Activated T-cell treated with anti-CD3 and anti-CD28 coated beads for 1 hour (primary cell): ENCODE measurements around the gene RAPGEF1.
A peak's percentile ranks its signal among the peaks of the same experiment; 100 is the strongest.
"Not testable (repeated sequence)": the region's sequence is repeated elsewhere in the genome, so short reads cannot be mapped to it uniquely, and the experiment has no call there.

Experiments used
- DNase-seq: peaks from one replicate; pipeline ENCODE4 v3.0.0-alpha.2; 2020; ENCODE audit warnings: low read depth

RAPGEF1 gene

DNA sequence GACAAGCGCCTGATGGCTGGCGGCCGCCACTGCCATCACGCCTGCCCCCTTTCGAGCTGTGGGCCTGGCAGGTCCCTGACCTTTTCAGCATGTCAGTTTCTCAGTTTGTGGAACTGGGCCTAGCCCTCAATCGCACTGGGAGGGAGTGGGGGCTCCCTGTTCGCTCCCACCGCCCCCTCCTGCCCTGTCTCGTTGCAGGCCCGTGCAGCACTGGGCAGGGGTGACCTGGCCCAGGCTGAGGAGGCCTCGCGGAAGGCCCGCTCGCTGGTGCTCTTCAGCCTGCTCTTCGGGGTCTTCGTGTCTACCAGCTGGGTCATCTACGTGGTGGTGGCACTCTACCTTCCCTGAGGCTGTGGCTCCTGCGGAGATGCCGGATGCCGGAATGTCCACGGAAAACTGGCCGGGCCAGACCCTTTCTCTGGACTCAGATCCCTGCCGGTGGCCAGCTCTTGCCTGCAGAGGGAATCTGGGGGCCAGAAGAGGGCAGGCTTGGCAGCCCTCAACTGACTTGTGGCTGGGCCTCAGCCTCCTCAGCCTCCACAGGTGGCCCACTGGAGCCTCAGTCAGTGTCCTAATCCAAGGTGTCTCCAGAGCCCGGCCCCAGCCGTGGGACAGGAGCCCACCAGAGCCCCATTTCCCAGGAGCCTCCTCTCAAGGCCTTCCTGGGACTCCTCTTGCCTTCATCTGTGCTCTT lies 181.9 kb downstream of the RAPGEF1 start:
- no peak for DNase-seq

DNA sequence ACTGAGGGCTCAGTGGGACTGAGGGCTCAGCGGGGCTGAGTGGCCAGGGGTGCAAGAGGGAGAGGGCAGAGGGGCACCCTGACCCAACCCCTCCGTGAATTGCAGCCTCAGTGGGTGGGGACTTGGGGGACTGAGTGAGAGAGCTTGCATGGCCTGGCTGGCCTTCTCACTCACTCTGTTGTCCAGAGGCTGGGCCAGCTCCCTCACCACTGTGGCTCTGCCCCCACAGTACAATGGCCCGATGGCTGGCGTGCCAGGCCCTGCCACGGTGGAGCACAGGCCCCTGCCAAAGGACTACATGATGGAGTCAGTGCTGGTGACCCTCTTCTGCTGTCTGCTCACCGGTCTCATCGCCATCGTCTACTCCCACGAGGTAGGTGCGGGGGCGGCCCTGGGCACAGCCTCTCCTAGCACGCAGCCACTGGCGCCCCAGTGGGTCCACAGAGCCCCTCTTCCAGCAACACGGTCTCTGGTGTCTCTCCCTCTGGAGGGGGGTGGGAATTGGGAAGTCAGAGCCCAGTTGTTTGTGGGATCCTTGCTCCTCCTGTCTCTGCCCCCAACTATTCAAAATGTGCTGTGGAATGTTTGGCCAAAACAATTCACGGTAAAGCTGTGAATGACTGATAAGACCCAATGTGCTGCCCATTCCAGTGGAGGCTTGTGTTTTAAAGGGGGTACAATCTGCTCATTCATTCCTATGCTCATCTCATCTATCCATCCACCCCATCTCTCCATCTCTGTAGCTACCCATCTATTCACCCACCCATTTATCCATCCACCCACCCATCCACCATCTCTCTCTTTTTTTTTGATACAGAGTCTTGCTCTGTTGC lies 183.8 kb downstream of the RAPGEF1 start:
- no peak for DNase-seq

DNA sequence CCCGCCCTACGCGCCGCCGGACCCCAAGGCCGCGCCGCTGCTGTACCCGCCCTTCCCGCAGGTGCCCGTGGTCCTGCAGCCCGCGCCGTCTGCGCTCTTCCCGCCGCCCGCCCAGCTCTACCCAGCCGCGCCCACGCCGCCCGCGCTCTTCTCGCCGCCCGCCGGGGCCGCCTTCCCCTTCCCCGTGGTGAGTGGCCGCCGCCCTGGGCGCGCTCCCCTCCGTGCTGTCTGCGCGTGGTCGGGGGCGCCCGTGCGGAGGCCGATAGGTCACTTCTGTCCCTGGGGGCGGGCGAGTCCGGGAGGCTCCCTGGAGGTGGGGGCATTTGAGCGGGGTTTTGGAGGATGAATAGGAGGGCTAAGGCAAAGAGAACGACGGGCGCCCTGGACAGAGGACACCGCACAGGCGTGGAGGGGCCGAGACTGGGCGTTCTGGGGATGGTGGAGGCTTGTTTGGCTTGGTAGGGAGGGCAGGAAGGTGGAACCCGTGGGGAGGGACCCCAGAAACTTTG lies 185.0 kb downstream of the RAPGEF1 start:
- DNase-seq, result no peak

DNA sequence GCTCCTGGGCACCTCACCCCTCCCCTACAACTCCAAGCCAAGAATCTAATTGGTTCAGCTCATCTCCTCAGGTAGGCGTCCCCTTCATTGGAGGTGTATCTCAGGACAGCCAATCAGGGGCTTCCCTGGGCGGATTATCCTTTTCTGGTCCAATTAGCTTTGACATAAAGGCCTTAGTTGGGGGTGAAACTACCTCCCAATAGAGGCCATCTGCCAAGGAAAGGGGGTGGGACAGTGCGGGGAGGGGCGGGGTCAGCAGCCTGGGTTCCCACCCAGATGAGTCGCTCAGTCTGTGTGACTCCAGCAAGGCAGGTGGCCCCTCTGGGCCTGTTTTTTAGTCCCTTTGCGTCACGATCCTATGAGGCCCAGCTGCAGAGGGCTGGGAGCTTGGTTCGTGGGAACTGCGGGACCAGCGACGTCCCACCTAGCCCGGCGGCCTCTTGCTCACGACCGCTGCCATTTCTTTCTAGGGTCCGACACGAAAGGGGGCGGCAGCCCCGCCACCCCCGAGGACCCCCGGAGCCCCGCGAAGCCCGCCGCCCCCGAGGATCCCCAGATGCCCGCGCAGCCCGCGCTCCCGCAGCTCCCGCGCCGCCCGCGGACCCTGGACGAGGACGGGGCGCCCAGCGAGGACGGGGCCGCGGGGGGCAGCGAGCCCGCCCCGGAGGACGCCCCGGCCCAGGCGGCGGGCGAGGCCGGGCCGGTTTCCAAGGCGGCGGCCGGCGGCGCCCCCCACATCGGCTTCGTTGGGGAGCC lies 185.6 kb downstream of the RAPGEF1 start:
- no peak for DNase-seq

DNA sequence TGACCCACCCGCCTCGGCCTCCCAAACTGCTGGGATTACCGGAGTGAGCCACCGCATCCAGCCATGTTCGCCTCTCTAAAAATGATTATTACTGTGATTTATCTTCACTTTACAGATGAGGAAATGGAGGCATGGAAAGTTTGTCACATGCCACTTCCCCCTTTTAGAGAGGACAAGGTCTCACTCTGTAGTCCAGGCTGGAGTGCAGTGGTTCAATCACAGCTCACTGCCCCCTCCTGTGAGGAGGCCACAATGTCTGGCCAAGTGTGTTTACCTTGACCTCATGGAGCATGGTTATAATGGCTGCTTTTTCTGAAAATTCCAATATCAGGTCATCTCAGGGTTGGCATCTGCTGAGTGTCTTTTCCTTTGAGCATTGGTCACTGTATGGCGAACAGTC lies 187.8 kb downstream of the RAPGEF1 start:
- no peak for DNase-seq

DNA sequence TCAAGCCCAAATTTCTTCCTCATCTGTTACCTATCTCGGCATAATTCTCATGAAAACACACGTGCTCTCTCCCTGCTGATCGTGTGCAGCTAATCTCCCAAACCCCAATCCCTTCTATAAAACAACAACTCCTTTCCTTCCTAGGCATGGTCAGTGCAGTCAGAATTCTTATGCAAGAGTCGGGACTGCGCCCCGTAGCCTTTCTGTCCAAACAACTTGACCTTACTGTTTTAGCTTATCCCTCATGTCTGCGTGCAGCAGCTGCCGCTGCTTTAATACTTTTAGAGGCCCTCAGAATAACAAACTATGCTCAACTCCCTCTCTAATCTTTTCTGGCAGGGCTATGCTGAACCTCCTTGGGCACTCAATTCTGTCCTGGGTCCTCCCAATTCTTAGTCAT lies 189.4 kb downstream of the RAPGEF1 start:
- DNase-seq, result not testable (repeated sequence)

DNA sequence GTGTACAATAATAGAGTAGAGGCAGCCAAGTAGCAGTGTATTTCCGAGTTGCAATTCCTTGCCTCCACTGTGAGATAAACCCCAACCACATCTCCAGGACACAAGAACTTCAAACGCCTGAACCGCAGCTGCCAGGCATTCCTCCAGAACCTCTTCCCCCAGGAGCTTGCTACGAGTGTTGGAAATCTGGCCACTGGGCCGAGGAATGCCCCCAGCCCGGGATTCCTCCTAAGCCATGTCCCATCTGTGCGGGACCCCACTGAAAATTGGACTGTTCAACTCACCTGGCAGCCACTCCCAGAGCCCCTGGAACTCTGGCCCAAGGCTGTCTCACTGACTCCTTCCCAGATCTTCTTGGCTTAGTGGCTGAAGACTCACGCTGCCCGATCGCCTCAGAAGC lies 190.7 kb downstream of the RAPGEF1 start:
- DNase-seq, result not testable (repeated sequence)

DNA sequence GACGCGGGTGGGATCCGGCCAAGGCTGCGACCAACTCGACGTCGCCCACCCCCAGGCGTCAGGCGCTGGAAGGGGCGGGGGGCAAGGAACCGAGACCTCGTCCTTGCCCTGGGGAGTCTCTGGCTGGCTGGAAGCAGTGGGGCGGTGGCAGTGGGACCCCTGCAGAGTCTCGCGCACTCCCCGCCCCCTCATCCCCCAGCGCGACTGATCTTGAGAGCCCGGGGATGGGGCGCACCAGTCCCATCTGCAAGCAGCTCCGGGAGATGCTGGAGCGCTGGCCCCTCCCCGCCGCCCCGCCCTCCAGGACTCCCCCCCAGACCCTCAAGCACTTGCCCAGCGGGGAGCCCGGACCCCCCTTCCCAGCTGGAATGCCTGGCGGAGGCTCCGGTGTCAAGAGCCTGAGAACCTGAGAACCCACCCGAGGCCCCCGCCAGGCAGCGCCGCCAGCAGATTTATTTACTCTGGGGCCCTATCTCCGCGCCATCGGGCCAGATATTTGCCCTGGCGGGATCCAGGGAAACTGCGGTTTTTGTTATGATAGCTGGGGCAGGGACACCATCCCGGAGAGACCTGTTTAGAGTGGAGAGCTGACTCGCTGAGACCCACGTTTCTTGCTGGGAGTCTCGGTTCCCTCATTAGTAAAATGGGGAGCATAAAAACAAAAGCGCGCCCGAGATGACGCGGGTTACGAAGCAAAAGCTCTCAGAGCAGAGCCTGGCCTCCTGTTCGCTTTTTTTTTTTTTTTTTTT lies 193.4 kb downstream of the RAPGEF1 start:
- DNase-seq, result no peak

DNA sequence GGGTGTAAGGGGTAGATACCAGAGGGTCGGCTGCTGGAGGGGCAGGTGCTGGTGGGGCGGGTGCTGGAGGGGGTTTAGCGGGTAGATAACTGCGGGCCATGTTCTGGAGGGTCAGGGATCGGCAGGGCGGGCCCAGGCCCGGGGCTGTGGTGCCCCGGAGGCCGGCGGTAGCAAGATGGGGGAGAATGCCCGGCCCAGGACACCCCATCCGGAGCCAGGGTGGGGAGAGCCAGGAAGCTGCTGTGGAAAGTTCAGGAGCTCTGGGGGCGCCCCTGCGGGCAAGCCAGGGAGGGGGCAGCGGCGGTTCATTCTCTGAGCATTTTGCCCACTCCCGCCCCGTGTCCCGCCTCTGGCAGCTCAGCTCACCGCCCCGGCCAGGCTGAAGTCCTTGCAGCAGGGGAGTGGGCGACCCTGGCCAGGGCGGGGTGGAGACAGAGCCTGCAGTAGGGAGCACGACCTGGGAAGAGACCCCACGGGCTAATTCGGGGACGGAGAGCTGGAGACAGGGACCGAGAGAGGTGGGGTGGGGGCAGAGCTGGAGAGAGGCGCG lies 194.0 kb downstream of the RAPGEF1 start:
- no peak for DNase-seq

DNA sequence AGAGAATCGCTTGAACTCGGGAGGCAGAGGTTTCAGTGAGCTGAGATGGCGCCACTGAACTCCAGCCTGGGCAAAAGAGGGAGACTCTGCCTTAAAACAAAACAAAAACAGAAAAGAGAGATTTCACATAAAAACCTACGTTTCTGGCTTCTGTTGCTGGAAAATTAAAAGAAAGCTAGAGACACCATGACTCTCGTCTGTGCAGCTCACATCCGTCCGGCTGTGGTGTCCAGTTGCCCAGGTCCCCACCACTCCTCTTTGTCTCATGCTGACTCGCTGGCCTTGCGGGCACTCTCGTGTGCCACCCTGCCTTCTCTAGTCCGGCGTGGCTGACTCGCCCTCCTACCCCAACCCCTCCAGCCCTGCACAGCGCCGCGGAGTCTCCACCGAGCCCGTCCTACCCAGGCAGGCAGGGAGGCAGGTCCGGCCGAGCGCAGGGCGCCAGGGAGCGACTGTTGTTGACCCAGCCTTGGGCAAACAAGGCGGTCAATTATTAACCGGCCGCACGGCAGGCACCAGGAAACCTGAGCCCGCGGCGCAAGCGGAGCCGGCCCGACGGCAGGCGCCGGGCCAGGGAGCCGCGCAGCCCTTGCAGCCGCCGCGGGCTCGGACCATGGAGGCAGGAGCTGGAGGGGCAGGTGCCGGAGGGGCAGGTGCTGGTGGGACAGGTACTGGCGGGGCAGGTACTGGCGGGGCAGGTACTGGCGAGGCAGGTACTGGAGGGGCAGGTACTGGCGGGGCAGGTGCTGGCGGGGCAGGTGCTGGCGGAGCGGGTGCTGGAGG lies 194.7 kb downstream of the RAPGEF1 start, which contains the start of gene PRRT1B:
PRRT1B (plus strand) TSS at position 521 of the 783 bp plus-strand sequence; CDS start at position 614, 93 bp downstream.
- no peak for DNase-seq

DNA sequence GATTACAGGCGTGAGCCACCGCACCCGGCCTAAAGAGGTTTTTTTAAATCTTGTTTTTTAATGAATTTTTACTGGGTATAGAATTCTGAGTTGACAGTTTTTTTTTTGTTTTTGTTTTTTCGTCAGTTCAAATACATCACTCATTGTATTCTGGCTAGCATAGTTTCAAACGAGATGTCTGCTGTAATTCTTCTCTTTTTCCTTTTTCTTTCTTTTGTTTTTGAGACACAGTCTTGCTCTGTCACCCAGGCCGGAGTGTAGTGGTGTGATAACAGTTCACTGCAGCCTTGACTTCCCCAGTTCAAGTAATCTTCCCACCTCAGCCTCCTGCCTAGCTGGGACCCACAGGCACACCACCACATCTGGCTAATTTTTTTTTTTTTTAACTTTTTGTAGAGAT lies 196.7 kb downstream of the RAPGEF1 start:
- no peak for DNase-seq

DNA sequence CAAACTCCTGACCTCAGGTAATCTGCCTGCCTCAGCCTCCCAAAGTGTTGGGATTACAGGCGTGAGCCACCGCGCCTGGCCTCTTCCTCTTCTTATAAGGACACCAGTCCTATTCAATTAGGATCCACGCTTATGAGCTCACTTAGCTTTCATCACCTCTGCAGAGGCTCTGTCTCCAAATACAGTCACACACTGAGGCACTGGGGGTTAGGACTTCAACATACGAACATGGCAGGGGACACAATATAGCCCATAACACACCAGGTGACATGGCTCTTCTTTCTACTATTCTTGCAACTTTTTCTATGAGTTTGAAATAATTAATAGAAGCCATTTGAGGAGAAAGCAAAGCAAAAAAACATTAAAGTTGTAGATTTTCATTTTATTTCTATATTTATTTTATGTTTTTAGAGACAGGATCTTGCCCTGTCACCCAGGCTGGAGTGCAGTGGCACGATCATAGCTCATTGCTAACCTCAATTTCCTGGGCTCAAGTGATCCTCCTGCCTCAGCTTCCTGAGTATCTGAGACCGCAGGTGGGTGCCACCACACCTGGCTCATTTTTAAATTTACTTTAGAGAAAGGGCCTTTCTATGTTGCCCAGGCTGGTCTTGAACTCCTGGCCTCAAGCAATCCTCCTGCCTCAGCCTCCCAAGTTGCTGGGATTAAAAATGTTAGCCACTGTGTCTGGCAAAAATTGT lies 200.5 kb downstream of the RAPGEF1 start:
- DNase-seq, result no peak

DNA sequence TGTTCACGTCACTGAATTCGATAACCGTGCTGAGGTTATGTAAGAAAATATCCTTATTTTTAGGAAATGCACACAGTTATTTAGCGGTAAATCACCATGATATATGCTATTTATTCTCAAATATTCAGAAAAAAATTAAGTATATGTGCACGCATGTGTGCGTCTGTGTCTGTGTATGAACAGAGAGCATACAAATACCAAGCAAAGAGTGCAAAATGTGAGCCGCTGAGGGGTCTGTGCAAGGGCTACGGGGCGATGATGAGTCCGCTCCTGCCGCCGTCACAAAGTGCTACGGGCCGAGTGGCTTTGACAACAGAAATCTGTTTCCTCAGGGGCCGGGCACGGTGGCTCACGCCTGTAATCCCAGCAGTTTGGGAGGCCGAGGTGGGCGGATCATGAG lies 201.9 kb downstream of the RAPGEF1 start:
- DNase-seq, result no peak

DNA sequence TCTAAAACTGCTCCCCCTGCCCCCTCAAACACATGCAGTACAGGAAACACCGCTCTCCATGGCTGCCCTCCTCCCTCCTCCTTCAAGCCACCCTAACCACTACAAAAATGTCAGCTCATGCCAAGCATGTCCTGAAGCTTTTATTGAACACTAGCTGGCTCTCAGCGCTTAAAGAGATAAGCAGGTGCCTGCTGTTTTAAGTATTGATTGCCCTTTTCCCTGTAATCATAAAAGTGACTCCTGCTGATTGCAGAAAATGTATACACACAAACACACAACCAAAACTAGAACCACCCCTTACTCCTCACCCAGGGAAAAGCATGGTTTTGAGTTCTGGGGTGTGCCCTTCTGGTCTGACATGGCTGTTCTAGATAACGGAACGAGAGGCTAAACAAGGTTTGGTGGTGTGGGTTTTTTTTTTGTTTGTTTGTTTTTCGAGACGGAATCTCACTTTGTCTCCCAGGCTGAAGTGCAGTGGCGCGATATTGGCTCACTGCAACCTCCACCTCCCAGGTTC lies 205.1 kb downstream of the RAPGEF1 start:
- DNase-seq, result no peak

DNA sequence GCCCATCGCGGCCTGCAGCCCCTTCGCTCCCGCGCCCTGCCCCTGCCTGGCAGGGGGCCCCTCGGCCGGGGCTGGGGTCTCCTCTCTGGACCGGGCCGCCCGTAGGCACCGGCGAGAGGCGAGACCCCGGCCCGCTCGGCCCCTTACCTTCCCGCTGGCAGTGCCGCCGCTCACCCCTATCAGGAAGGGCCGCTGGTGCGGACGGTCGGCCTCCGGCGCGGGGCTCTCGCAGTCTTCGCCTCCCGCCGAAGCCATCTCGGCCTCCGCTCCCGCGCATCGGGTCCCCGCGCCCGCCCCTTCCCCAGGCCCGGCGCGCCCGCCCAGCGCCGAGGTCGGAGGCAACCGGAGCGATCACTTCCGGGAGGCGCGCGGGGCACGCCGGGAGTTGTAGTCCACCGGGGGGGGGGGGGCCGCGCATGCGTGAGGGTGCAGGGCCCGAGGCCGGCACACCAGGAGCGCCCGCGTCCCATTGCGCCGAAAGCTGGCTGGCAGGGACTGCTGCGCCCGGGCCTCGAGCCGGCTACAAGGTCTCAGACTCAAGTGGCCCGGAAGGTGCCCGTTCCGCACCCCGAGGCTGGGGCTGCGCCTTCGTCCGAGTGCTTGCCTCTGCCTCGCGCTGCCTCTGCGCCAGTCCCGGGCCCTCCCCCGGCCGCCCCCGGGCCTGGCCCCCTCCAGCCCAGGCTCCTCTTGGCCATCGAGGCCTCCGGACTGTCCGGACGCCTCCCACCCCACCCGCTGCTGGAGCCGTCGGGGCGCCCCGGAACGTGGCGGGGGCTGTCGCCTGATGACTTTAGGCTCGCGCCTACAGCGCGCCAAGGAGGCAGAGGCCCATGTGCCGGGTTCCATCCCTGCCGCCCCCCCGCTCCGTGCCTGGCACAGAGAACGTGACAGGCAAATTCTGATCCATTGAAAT lies 208.7 kb downstream of the RAPGEF1 start, which contains the start of gene UCK1:
UCK1 (minus strand) TSS at position 344 of the 913 bp plus-strand sequence; CDS start at position 255, 89 bp downstream.
- peak; percentile 68 for DNase-seq

DNA sequence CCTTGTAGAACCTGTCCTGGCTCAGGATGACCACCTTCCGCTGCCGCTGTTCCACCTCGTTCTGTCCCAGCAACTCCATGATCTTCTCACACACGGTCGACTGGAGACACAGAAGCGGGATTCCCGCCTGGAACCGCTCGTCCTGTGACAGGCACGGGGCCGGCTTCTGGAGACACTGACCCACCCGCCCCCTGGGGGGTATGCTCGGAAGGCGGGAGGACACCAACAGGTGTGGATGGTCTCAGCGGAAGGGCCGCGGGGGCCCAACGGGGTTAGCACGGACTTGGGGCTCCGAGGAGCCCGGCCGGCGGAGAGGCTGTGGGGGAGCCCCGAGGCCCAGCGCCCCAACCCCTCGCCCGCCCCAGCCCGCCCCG lies 209.3 kb downstream of the RAPGEF1 start:
- DNase-seq, result no peak

DNA sequence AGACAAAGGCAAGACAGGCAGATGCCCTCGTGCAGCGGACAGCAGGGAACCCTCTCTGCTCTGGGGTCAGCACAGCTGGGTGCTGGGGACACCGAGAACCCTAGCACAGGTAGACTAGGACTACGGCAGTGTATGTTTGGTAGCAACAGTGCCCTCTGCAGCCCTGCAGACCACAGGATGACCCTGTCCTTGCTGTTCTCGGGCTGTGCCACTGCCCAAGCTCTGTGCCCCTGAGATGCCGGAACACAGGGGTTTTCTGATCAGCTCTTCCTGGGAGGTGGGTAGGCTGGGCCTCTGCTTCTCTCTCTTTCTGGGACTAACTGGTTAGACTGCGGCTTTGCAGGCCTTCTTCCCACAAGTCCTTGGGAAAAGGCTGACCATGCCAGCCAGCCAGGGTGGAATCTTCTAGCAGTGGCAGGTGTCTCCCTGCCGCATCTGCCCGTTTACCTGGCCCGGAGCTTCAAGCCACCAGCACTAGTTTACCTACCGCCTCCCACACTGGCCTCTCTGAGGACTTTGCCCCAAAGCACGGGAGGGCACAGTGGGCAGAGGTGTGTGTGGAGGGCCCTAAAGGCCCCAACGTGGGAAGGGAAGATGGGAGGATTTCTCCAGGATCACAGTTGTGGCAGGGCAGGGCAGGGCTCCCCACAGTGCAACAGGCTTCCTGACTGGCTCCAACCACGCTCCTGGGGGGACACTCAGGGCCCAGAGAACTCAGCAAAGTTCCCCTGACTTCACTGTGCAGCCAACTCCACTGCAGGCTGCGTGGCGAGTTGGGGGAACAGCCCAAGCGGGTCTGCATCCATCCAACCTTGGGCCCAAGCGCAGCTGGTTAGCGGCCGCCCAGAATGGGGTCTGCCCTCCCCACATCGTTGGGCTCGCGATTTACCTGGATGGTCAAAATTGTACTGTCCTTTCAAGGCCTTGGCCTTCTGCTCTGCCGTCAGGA lies 210.0 kb downstream of the RAPGEF1 start:
- no peak for DNase-seq
